ENCODE results near the gene FARP1.

FARP1 gene

DNA sequence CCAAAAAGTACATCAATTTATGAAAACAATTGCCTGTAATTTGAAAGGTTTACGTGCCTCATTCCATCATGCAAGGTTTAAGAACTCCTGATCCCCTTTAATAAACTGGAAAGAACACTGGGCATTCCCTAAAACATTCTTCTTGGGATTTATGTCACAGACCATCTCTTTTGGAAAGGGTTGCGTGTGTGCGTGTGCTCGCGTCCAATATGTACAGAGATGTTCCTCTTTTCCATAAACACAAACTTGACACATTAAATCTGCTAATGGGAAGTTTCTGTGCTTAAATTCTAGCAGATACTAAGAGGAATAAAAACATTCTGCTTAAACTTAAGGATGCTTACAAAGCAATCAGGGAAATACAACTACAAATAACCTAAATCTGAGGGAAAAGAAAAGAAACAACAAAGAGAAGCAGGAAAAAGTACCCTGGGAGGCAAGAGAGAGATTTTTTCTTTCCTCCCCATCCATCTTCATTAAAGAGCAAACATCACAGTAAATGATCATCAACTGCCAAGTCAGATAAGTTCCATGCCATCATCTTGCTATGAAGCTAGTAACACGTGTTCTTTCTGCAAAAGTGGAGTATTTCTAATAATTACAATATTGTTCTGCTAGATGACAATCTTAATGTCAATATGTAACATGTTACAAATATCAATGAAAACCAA lies 350.3 kb downstream of the FARP1 start:
- TF ChIP-seq SIN3A (IDR thresholded peaks at IDR 0.05; ENCODE audit: borderline replicate concordance, insufficient read depth, low read length) (no peak), FOXP2 (optimal IDR thresholded peaks at IDR 0.05; ENCODE audit: borderline replicate concordance, extremely low read depth, extremely low read length, insufficient read depth) (no peak), TAF1 (IDR thresholded peaks at IDR 0.05; ENCODE audit: borderline replicate concordance, insufficient read depth, low read length) (no peak), POLR2AphosphoS5 (IDR thresholded peaks at IDR 0.05; ENCODE audit: low read depth, low read length) (no peak)
- TF ChIP-seq, protein P1, sequence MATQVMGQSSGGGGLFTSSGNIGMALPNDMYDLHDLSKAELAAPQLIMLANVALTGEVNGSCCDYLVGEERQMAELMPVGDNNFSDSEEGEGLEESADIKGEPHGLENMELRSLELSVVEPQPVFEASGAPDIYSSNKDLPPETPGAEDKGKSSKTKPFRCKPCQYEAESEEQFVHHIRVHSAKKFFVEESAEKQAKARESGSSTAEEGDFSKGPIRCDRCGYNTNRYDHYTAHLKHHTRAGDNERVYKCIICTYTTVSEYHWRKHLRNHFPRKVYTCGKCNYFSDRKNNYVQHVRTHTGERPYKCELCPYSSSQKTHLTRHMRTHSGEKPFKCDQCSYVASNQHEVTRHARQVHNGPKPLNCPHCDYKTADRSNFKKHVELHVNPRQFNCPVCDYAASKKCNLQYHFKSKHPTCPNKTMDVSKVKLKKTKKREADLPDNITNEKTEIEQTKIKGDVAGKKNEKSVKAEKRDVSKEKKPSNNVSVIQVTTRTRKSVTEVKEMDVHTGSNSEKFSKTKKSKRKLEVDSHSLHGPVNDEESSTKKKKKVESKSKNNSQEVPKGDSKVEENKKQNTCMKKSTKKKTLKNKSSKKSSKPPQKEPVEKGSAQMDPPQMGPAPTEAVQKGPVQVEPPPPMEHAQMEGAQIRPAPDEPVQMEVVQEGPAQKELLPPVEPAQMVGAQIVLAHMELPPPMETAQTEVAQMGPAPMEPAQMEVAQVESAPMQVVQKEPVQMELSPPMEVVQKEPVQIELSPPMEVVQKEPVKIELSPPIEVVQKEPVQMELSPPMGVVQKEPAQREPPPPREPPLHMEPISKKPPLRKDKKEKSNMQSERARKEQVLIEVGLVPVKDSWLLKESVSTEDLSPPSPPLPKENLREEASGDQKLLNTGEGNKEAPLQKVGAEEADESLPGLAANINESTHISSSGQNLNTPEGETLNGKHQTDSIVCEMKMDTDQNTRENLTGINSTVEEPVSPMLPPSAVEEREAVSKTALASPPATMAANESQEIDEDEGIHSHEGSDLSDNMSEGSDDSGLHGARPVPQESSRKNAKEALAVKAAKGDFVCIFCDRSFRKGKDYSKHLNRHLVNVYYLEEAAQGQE (IDR thresholded peaks at IDR 0.05; ENCODE audit: insufficient read depth in 1 of 2, low read depth in 2 of 2, low read length in 2 of 2): no peak

DNA sequence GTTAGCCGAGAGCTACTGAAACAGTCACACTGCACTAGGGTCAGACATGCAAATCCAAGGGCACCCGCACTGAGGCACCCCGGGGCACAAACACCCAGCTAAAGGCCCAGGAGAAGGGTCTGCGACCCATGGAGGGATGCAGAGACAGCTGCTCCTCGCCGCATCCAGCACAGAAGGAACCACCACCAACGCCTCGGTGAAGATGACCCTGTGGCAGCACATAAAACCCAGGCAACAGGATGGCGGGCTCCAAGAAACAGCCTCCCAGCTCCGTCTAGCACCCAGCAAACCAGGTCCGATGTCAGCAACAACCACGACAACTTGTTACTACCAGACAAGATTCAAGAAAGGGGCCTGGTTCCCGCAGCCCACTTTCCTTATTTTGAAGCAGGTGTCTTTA lies 351.9 kb downstream of the FARP1 start:
- no peak for TF ChIP-seq POLR2AphosphoS5 (IDR thresholded peaks at IDR 0.05; ENCODE audit: low read depth, low read length)
- no peak for TF ChIP-seq TAF1 (IDR thresholded peaks at IDR 0.05; ENCODE audit: borderline replicate concordance, insufficient read depth, low read length)
- no peak for TF ChIP-seq FOXP2 (optimal IDR thresholded peaks at IDR 0.05; ENCODE audit: borderline replicate concordance, extremely low read depth, extremely low read length, insufficient read depth)
- TF ChIP-seq SIN3A (IDR thresholded peaks at IDR 0.05; ENCODE audit: borderline replicate concordance, insufficient read depth, low read length): no peak
- TF ChIP-seq, protein P1 (IDR thresholded peaks at IDR 0.05; ENCODE audit: insufficient read depth in 1 of 2, low read depth in 2 of 2, low read length in 2 of 2): no peak

DNA sequence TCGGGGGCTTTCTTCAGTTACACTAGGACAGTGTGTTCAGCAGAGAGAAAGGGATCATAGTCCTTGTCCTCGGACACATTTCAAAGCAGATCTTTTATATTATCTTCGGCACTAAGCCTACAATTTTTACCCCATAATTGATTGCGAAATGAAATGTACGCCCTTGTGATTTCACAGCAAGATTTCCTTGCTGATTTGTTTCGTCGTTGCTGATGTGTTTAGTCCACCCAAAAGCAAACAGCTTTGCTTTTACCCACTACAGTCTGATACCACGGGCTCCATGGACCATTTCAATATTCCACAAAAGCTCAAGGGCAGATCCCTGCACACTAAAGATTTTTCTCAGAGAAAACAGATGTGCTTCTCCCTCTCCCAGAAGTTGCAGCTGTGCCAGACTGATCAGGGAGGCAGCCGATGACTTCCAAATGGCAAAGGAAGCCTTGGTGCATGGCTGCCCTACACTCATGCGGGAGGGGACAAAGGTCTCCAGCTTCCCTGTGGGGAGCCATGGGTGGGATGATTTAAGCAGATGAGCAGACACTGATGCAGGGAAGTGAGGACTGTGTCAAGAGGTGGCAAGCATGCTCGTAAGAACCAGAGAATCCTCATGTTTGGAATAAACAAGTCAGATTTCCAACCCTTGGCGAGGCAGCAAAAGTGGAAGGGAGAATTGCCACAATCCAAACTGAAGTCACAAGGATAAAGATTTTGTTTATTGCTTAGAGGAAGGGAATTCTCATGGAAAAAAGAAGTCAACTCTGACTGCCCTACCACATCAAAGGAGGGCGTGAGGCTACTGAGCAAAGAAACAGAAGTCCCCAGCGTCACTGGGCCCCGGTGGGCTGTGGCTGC lies 353.0 kb downstream of the FARP1 start:
- TF ChIP-seq, protein P1 (IDR thresholded peaks at IDR 0.05; ENCODE audit: insufficient read depth in 1 of 2, low read depth in 2 of 2, low read length in 2 of 2): no peak
- no peak for TF ChIP-seq SIN3A (IDR thresholded peaks at IDR 0.05; ENCODE audit: borderline replicate concordance, insufficient read depth, low read length)
- no peak for TF ChIP-seq POLR2AphosphoS5 (IDR thresholded peaks at IDR 0.05; ENCODE audit: low read depth, low read length)
- TF ChIP-seq TAF1 (IDR thresholded peaks at IDR 0.05; ENCODE audit: borderline replicate concordance, insufficient read depth, low read length): no peak
- no peak for TF ChIP-seq FOXP2 (optimal IDR thresholded peaks at IDR 0.05; ENCODE audit: borderline replicate concordance, extremely low read depth, extremely low read length, insufficient read depth)

DNA sequence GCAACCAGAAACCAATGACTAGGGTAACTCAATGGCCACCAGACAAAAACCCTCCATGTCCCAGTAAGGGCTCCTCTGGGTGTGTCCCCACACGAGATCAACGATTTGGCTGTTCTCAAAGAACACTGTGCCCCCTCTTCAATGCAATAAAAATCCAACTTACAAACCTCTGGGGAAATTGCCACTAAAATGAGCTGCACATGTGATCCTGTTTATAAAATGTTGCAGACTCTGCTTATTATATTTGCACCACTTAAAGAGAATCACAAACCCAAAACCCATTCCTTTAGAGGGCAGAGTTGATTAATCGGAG lies 353.5 kb downstream of the FARP1 start:
- no peak for TF ChIP-seq POLR2AphosphoS5 (IDR thresholded peaks at IDR 0.05; ENCODE audit: low read depth, low read length)
- TF ChIP-seq, protein P1 (IDR thresholded peaks at IDR 0.05; ENCODE audit: insufficient read depth in 1 of 2, low read depth in 2 of 2, low read length in 2 of 2): no peak

Measured in PFSK-1 (cell line).